ENCODE measurements around the gene CDC42BPA.

DNA sequence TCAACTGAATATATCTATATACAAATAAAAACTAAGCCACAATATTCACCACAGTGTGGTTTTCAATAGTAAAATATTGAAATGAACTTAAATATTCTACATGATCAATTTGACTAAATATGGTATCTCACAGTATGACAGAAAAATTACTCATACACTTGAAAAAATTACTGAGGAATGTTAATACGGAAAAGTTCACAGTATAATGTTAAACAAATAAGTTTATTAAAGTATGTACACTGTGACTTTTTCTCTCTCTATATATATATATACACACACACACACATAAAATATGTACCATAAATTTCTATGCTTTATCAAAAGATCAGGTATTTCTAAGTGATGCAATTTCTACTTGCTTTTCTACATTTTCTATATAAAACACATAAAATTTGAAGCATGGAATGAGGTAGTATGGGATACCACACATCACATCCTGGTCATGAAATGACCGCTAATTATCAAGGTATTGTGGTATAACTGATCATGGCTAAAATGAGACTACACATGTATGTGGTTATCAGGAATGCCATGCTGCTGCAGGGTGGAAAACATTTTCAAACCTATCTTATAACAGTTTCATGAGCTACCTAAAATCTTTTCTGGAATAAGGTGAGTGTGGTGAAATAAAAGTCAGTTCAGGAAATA lies 102.3 kb downstream of the CDC42BPA start:
- TF ChIP-seq POLR2AphosphoS5 (IDR thresholded peaks at IDR 0.05), result no peak
- no peak for TF ChIP-seq EP300 (IDR thresholded peaks at IDR 0.05; ENCODE audit: low read depth)
